TTC549 (cell line): ENCODE results near the gene FOXC2.

Source experiments
- FAIRE-seq: peaks from 2 replicates; lab custom pipeline; 2012; peaks lifted over from hg19 to GRCh38; lab: Jason Lieb, UNC

The FOXC2 gene

DNA sequence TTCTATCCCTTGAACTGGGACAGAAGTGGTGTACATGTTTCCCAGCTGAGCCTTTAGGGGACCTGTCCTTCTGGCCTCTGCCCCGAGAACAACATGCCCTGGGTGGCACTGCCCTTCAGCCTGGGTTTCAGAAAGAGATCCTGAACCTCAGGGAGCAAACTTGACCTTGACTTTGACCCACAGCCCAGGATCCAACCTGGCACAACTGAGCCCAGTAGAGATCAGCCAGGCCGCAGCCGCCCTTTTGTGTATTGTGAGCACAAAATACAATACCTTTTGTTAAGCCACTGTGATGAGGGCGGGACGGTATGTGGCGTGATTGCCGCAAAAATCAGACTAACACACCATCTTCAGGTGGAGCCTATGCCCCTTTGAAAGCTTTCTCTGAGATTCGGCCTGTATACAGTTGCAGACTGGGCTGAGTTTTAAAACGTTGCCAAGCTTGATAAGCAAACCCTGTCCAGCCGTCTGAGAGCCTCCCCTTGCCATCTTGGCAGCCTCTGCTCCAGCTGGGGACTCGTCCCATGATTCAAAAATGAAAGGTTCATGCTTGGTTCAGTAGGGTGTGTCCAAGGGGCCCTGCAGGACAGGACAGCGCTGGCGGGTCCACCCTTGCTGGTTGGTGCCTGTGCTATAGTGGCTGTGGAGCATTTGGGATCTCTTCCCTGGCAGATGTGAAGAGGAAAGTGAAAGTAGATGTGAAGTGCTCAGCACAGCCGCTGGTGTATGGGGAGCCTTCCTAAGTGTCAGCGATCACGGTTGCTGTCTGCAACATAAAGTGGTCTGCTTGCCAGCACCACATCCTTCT lies 52.0 kb downstream of the FOXC2 start:
- FAIRE-seq = no peak
